Neural progenitor cell (in vitro differentiated cells): ENCODE data around the gene STRADA.

ENCODE experiments used
- EZH2 ChIP-seq: fragments of 200-600 bp; sonication (generic); IDR thresholded peaks from 2 replicates; pipeline ENCODE4 v1.6.1; 2017; ENCODE audit warnings: antibody characterized with exemption, mild to moderate bottlenecking, moderate library complexity
- TF ChIP-seq, protein P1 (sequence below): fragments of 200-600 bp; sonication (generic); IDR thresholded peaks from 2 replicates; pipeline ENCODE4 v1.5.1; 2017; ENCODE audit warnings: antibody characterized with exemption, mild to moderate bottlenecking

DNA sequence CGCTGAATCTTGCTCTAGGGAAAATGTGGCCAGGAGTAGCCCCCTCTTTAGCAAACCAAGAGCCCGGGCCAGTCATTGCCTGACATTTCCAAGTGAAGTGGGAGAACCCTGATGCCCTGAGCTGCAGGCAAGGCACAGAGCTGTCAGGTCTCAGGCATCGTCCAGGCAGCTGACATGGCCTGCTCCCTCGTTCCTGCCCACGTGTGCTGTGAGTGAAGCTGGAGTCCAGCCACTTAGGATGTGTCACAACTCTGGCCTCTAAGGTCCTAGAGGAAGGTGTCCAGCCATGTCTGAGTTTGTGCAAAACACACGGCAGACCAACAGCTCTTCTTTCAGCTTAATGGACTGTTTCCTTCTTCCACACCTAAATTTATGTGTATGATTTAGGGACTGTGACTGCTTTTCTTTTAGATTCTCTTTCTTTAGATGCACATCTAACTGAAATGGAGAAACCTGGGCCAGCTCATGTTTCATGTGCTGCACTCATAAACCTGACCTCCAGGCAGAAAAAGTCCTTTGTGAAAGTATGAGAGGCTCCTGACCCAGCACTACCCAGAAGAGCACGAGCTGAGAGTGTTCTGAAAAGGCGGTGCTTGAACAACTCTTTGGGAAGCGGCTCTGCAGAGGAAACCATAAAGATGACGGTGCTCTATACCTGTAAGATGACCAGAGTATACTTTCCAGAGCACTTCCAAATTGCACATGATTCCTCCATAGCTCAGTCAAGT, 26.9 kb downstream of the STRADA start:
- TF ChIP-seq, protein P1, sequence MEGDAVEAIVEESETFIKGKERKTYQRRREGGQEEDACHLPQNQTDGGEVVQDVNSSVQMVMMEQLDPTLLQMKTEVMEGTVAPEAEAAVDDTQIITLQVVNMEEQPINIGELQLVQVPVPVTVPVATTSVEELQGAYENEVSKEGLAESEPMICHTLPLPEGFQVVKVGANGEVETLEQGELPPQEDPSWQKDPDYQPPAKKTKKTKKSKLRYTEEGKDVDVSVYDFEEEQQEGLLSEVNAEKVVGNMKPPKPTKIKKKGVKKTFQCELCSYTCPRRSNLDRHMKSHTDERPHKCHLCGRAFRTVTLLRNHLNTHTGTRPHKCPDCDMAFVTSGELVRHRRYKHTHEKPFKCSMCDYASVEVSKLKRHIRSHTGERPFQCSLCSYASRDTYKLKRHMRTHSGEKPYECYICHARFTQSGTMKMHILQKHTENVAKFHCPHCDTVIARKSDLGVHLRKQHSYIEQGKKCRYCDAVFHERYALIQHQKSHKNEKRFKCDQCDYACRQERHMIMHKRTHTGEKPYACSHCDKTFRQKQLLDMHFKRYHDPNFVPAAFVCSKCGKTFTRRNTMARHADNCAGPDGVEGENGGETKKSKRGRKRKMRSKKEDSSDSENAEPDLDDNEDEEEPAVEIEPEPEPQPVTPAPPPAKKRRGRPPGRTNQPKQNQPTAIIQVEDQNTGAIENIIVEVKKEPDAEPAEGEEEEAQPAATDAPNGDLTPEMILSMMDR: no peak
- no peak for TF ChIP-seq EZH2
